MG63 (cell line): ENCODE measurements around the gene SLC45A1. TPM values are rescaled to one million over a fixed set of nuclear protein-coding genes. Genes with fewer than 3 reads are reported as not detected.

Source experiments
- DNase-seq: peaks from one replicate; pipeline ENCODE4 v3.0.0-alpha.2; 2020
- H3K27me3 ChIP-seq: fragments of 250-450 bp; sonication (Bioruptor Pico); 2 replicates; pipeline ENCODE4 v1.5.1; 2020; ENCODE audit warnings: mild to moderate bottlenecking, moderate library complexity
- H3K36me3 ChIP-seq: fragments of 250-450 bp; sonication (Bioruptor Pico); 2 replicates; pipeline ENCODE4 v1.5.1; 2020; ENCODE audit warnings: mild to moderate bottlenecking, moderate library complexity
- H3K4me3 ChIP-seq: fragments of 250-450 bp; sonication (Bioruptor Pico); 2 replicates; pipeline ENCODE4 v1.5.1; 2020; ENCODE audit warnings: mild to moderate bottlenecking, moderate library complexity
- H3K9me3 ChIP-seq: fragments of 250-450 bp; sonication (Bioruptor Pico); 2 replicates; pipeline ENCODE4 v1.5.1; 2020; ENCODE audit warnings: mild to moderate bottlenecking, moderate library complexity
- total RNA-seq: library from RNA; depleted of rRNA; stranded (reverse); fragments of >200 nt; shearing (Covaris generic); gene quantifications from 2 replicates; pipeline ENCODE4 v1.2.3, GENCODE V29; 2014; ENCODE audit warnings: low replicate concordance

Gene SLC45A1
- total RNA-seq, 1 experiment from 2014 or later: 0.76 TPM

DNA sequence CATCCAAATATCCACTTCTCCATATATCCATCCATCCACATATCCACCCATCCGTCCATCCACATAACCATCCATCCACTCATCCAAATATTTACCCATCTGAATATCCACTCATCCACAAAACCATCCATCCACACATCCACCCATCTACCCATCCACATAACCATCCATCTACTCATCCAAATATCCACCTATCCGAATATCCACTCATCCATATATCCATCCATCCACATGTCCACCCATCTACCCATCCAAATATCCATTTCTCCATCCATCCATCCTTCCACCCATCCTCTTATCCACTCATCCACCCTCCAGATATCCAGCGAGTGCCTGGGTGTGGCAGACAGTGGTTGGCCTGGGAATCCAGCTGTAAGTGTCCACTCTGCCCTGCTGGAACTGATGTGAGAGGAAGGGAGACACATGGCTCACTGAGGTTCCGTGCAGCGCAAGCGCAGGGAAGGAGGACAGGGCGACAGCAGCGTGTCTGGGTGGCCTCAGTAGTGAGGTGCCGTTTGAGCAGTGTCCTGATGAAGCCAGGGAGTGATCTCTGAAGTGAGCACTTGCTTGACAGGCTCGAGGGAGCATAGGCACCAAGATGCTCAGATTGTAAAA, 27.1 kb downstream of the SLC45A1 start:
- Histone ChIP-seq H3K9me3 (no peaks in the 10 kb centered on the region), H3K36me3 (no peaks in the 10 kb centered on the region), H3K27me3 (no peaks in the 10 kb centered on the region), H3K4me3 (no peak overlapping the region)
- DNase-seq: no peak

GRCh38 chr1:8345621-8346415, 27.9 kb downstream of the SLC45A1 start:
- H3K36me3 ChIP-seq: no peaks in the 10 kb centered on the region
- DNase-seq: no peak
- H3K27me3 ChIP-seq: no peaks in the 10 kb centered on the region
- H3K9me3 ChIP-seq: no peaks in the 10 kb centered on the region
- no peak overlapping the region for H3K4me3 ChIP-seq

DNA sequence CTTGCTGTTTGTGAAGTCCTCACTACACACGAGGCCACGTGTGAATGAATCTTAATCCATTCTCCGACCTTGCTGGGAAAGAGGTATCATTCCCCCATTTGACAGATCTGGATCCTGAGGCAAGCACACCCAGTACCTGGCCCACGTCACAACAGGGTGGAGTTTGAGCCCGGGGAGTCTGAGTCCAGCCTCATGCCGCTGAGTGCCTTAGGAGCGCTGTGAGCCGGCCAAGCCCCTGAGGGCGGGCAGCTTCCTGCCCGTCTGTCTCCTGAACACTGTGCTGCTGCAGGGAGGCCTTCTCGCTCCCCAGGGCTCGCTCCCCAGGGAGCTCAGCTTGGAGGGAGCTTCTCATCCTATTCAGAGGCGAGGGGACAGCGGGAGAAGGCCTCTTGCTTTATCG, 29.7 kb downstream of the SLC45A1 start:
- DNase-seq: no peak
- Histone ChIP-seq H3K36me3 (peaks cover 3% of the 10 kb centered on the region; the same call in 1 of the 2 replicates), H3K27me3 (no peaks in the 10 kb centered on the region), H3K4me3 (no peak overlapping the region), H3K9me3 (no peaks in the 10 kb centered on the region)

- H3K4me3 ChIP-seq: no peak overlapping the region
- H3K36me3 ChIP-seq: peaks cover 3% of the 10 kb centered on the region
- no peaks in the 10 kb centered on the region for H3K9me3 ChIP-seq
- no peaks in the 10 kb centered on the region for H3K27me3 ChIP-seq
- DNase-seq: no peak
These were observed 30.3 kb downstream of the SLC45A1 start for GRCh38 chr1:8348047-8348776.

DNA sequence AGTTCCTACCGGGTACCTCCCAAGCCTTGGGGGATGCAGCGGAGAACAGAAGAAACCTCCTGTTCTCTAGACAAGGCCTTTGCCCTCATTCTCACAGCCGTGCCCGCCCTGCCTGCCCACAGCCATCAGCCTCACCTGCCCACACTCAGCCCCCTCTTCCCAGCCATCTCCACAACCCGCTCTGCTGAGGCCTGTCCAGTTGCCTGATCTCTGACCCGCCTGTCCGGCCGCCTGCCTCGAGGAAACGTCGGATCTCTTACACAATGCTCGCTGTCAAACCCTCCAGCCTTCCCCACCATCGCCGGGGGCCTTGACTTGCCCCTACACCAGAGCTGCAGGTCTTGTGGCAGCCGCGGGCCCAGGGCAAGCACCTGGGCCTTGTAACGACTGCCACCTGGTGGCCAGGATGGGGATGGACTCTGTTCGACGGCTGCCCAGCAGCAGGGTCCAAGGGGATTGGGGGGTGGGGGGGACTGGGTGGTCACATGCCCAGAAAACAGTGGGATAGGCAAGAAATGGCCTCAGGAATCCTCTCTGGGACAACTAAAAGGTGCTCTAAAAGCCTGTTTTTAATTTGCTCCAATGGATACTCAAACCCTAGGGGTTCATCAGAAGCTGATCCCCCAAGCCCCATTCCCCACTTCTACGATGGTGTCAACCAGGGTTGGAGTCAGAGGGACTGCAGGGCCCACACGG, 31.0 kb downstream of the SLC45A1 start:
- H3K9me3 ChIP-seq: no peaks in the 10 kb centered on the region
- H3K4me3 ChIP-seq: no peak overlapping the region
- peak; percentile 45 for DNase-seq
- H3K36me3 ChIP-seq: peaks cover 6% of the 10 kb centered on the region
- H3K27me3 ChIP-seq: no peaks in the 10 kb centered on the region

DNA sequence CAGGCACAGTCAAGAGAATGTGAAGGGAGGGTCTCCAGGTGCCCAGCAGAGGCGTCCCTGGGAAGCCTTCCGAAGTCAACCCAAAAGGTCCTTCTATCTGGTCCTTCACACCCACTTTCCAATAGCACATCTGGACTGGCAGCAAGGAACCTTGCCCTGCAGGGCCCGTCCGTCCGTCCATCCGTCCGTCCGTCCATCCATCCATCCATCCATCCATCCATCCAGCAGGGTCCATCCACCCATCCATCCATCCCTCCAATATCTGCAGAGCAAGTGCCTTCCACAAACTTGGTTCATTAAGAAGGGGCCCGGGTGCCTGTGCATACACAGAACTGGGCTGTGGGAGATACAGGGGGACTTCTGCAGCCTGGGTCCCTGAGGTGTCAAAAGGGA, 31.6 kb downstream of the SLC45A1 start:
- Histone ChIP-seq H3K9me3 (no peaks in the 10 kb centered on the region), H3K36me3 (peaks cover 12% of the 10 kb centered on the region), H3K4me3 (no peak overlapping the region), H3K27me3 (no peaks in the 10 kb centered on the region)
- DNase-seq: no peak

- no peaks in the 10 kb centered on the region for H3K9me3 ChIP-seq
- no peak for DNase-seq
- no peak overlapping the region for H3K4me3 ChIP-seq
- H3K27me3 ChIP-seq: no peaks in the 10 kb centered on the region
- H3K36me3 ChIP-seq: peaks cover 14% of the 10 kb centered on the region
These were observed 32.0 kb downstream of the SLC45A1 start for GRCh38 chr1:8349961-8350360.

DNA sequence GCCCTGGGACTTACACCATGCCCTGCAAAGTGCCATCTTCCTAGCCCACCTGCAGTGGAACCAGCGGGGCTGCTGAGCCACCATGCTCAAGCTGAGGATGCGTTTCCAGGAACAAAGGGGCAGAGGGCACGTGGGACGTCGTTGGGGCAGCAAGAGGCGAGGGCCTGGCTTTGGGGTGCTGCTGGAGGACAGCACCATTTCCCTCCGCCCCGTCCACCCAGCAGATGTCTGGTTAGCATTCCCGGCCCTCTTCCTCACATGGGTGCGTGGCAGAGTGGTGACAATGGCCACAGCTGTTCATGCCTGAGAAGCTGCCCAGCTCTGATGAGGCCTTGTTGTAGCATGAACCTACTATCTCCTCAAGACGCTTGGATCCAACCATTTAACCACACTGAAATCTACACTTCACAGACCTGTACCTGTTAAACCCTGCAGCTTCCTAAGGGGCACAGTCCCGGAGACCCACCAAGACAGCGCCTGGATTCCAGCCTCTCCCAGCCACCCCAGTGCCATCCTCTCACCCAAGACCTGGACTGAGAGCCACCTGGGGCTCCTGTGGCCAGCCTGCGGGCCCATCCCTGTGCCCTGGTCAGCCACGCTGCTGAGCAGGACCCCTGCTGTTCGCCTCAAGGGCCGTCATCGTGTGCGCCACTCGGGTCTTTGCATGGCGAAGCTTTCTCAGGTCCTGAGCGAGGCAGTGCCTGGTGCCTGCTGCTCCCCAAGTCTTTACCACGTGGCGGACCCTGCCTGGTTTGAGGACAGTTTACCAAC, 33.2 kb downstream of the SLC45A1 start:
- H3K27me3 ChIP-seq: no peaks in the 10 kb centered on the region
- H3K9me3 ChIP-seq: no peaks in the 10 kb centered on the region
- H3K4me3 ChIP-seq: no peak overlapping the region
- peaks cover 16% of the 10 kb centered on the region for H3K36me3 ChIP-seq
- no peak for DNase-seq

DNA sequence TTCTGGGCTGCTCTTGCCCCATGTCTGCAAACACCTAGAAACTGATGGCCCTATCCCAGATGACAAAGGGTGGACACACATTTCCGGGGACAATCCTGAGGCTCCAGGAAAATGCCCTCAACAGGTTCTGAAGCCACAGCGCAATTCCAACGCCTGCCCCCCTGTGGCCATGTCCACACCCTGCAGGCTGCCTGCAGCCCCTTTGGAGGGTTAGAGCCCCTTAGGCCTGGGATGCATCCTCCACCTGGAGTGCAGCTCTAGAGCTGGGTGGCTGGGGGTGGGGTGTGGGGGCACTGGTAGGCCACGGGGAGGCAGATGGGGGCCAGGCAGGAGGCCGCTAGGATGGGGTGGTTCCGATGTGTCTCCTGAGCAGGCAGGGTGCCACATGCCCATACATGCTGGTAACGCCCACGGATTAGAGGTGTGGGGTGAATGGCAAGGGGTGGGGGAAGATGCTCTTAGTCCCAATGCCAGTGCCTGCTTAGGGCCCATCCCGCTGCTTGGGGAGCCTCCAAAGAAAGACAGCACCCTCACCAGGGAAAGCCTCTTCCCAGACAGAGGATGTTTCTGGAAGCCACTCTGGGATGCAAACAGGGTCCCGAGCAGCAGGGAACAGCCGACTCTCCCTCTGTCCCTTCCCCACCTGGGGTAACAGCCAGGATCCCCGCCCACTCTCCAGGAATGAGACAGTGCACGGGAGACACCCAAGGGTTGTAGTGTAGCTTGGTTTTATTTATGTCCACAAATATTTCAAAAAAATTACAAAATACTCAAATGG, 34.0 kb downstream of the SLC45A1 start:
- H3K36me3 ChIP-seq: peaks cover 16% of the 10 kb centered on the region
- H3K9me3 ChIP-seq: no peaks in the 10 kb centered on the region
- H3K4me3 ChIP-seq: no peak overlapping the region
- no peaks in the 10 kb centered on the region for H3K27me3 ChIP-seq
- DNase-seq: no peak

DNA sequence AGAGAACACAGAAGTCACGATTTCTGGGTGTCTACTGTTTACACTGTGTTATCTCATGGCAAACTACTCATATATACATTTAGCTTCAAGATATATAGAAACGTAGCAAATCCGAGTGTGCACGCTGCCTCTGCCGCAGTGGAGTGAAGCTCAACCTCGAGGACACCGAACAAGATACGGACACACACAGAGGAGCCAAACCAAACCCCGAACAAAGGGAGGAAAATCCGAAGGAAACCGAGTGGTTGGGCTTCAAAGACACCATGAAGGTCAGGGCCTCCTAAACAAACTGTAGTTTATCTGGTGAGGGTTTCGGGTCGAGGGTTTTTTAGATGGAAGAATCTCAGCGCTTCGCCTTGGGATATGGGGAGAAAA, 34.5 kb downstream of the SLC45A1 start:
- Histone ChIP-seq H3K4me3 (no peak overlapping the region), H3K9me3 (no peaks in the 10 kb centered on the region), H3K36me3 (peaks cover 16% of the 10 kb centered on the region), H3K27me3 (no peaks in the 10 kb centered on the region)
- DNase-seq: no peak

DNA sequence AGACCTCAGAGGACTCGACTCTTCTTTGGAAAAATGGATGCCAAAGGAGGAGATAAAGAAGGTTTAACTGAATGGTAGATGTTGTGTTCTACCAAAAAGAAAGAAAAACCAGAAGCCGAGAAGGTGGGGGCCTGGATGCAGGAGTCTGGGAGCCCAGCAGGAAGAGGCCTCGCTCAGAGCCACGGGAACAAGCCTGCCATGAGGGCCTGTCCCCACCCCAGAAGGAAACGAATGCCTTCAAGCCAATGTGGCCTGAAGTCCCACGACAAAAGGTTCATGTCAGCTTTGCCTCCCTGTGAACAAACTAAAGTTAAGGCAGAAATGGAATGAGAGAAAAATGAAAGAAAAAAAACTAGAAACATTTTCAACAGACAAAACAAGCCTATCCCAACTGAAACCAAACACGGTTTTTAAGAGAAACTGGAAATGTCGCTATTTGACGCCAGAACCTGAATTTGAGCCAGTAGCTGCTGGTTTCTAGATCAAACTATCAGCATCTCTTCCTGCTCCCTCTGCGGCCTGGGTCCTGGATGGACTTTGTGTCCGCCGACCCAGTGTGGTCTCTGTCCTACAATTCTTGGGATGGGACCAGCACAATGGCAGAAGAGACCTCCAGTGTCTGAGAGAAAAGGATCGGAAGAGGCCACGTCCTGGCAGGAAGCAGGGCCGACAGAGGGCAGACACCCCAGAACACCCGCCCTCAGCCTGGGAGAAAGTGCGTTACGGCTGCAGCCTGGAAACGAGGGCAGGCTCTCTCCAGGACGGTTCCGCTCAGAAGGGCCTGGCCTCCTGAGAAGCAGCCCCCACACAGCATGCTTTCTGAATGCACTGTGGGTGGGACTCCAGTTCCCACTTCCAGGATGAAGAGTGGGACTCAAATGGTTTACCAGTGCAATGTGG, 35.2 kb downstream of the SLC45A1 start:
- no peaks in the 10 kb centered on the region for H3K27me3 ChIP-seq
- no peak overlapping the region for H3K4me3 ChIP-seq
- no peaks in the 10 kb centered on the region for H3K9me3 ChIP-seq
- H3K36me3 ChIP-seq: peaks cover 22% of the 10 kb centered on the region
- no peak for DNase-seq

DNA sequence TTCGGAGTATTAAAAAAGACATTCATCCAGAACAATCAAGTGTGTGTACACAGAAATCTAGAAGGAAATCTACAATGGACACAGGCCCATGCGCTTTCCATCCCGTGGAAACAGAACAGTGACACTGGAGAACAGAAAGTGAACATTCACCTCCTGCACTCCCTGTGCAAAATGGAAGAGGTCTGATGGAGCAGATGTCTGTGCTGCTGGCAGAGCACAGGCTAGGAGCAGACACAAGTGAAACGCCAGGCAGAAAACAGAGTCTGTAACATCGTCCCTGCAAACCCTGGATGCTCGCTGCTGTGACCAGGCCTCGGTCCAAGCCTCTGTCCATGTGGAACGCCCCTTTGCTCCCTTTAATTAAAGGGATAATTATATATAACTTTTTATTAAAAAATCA, 36.1 kb downstream of the SLC45A1 start:
- H3K4me3 ChIP-seq: no peak overlapping the region
- H3K27me3 ChIP-seq: no peaks in the 10 kb centered on the region
- DNase-seq: no peak
- H3K9me3 ChIP-seq: no peaks in the 10 kb centered on the region
- H3K36me3 ChIP-seq: peaks cover 31% of the 10 kb centered on the region

- H3K27me3 ChIP-seq: no peaks in the 10 kb centered on the region
- DNase-seq: no peak
- H3K9me3 ChIP-seq: no peaks in the 10 kb centered on the region
- H3K4me3 ChIP-seq: no peak overlapping the region
- peaks cover 35% of the 10 kb centered on the region for H3K36me3 ChIP-seq
These were observed 37.7 kb downstream of the SLC45A1 start for GRCh38 chr1:8355439-8356255.
